Measurements from ENCODE around the gene RASA2.

The RASA2 gene

GRCh38 chr3:141540531-141540930 lies 53.7 kb downstream of the RASA2 start:
- no peak for DNase-seq

GRCh38 chr3:141542202-141542969 lies 55.6 kb downstream of the RASA2 start:
- DNase-seq, result no peak

GRCh38 chr3:141542989-141543388 lies 56.2 kb downstream of the RASA2 start:
- DNase-seq, result no peak

GRCh38 chr3:141544697-141545096 lies 57.9 kb downstream of the RASA2 start:
- DNase-seq, result no peak

GRCh38 chr3:141546081-141546480 lies 59.3 kb downstream of the RASA2 start:
- DNase-seq, result no peak

- DNase-seq, result no peak
These were observed 59.8 kb downstream of the RASA2 start for GRCh38 chr3:141546586-141546985.

GRCh38 chr3:141547791-141548190 lies 61.0 kb downstream of the RASA2 start:
- no peak for DNase-seq

- DNase-seq, result no peak
These were observed 64.3 kb downstream of the RASA2 start for GRCh38 chr3:141550926-141551665.

- no peak for DNase-seq
These were observed 65.7 kb downstream of the RASA2 start for GRCh38 chr3:141552440-141552991.

GRCh38 chr3:141553055-141553454 lies 66.2 kb downstream of the RASA2 start:
- DNase-seq, result no peak

GRCh38 chr3:141556034-141556433 lies 69.2 kb downstream of the RASA2 start:
- DNase-seq, result peak; percentile 45

- DNase-seq, result no peak
These were observed 71.3 kb downstream of the RASA2 start for GRCh38 chr3:141557961-141558706.

GRCh38 chr3:141561426-141562034 lies 74.7 kb downstream of the RASA2 start:
- DNase-seq, result peak; percentile 30

- no peak for DNase-seq
These were observed 77.4 kb downstream of the RASA2 start for GRCh38 chr3:141564241-141564640.

GRCh38 chr3:141570068-141570467 lies 83.2 kb downstream of the RASA2 start:
- DNase-seq, result no peak

- DNase-seq, result no peak
These were observed 89.3 kb downstream of the RASA2 start for GRCh38 chr3:141575879-141576743.

GRCh38 chr3:141576744-141577052 lies 89.9 kb downstream of the RASA2 start:
- DNase-seq, result no peak

- no peak for DNase-seq
These were observed 91.6 kb downstream of the RASA2 start for GRCh38 chr3:141578202-141578973.

GRCh38 chr3:141594357-141594756 lies 107.5 kb downstream of the RASA2 start:
- no peak for DNase-seq

GRCh38 chr3:141597931-141598330 lies 111.1 kb downstream of the RASA2 start:
- no peak for DNase-seq

- no peak for DNase-seq
These were observed 113.5 kb downstream of the RASA2 start for GRCh38 chr3:141600331-141600730.

All from activated CD4-positive, alpha-beta T cell treated with anti-CD3 and anti-CD28 coated beads for 48 hours (primary cell).